IPS DF 4.7 (cell line): Measurements from ENCODE around the gene EML4.

ENCODE experiments used
- DNase-seq: peaks from one replicate; pipeline ENCODE4 v3.0.0-alpha.2; 2013; ENCODE audit warnings: low spot score; ENCODE audit errors: extremely low read depth

Gene EML4

DNA sequence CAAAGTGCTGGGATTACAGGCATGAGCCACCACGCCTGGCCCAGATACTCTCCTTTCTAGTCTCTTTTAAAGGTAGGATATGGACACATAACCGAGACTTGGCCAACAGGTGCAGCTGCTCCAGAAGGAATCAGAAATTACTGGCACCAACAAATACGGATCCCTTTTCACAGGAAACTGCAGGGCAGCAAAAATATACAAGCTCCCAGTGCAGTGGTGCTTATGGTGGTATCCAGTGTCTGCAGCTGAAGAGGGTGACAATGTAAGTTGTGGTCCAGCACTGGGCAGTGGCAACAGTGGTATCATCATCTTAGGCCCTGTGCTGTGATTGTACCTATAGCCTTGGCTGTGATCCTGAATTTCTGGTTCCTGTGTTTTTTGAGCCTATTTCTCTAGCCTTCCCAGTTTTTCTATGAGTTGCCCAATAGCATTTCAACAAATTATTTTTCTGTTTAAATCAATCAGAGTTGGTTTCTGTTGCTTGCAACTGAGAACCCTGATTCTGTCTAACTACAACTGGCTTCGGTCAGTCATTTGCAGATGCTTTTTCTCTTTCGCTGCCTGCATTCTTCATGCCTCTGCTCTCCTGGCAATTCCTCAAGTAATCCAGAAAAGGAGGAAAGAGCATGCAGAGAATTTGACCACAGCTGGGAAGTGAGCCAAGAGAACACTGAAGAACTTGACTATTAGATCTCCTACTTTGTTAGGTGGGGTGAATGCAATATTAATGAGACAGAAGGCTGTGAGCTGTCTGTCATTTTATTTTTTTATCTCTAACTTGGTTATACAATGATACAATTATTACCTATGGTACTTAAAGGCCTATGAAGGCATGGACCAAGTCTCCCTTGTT lies 30.8 kb upstream of the EML4 start:
- DNase-seq = no peak

DNA sequence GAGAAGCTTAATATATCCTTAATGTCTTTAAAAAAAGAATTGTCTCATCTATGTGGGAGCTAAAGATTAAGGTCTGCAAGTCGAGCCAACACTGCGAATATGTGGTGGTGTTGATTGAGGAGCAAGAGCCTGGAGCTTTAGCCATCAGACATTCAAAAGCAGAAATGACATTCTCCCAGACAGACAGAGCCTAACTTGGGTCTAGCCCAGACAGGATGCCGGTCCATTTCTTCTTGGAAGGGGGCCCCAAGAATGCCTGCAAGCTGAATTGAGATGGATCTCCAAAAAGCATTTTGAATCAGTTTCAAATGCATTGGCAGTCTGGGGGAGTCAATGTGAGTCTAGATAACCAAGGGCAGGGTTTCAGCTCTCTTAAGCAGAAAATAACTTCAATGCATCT lies 30.1 kb upstream of the EML4 start:
- no peak for DNase-seq

DNA sequence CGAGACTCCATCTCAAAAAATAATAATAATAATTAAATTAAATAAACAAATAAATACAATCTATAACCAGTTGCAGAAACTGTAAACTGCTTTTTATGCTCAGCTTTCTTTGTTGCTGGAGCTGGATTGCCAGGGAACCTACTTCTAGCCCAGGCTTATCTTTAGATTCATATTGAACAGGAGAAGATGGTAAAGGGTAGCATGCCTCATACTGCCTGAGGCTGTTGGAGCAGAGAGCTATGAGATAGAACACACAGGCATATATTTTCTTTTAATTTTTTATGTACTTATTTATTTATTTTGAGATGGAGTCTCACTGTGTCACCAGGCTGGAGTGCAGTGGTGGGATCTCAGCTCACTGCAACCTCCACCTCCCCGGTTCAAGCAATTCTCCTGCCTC lies 28.7 kb upstream of the EML4 start:
- no peak for DNase-seq

DNA sequence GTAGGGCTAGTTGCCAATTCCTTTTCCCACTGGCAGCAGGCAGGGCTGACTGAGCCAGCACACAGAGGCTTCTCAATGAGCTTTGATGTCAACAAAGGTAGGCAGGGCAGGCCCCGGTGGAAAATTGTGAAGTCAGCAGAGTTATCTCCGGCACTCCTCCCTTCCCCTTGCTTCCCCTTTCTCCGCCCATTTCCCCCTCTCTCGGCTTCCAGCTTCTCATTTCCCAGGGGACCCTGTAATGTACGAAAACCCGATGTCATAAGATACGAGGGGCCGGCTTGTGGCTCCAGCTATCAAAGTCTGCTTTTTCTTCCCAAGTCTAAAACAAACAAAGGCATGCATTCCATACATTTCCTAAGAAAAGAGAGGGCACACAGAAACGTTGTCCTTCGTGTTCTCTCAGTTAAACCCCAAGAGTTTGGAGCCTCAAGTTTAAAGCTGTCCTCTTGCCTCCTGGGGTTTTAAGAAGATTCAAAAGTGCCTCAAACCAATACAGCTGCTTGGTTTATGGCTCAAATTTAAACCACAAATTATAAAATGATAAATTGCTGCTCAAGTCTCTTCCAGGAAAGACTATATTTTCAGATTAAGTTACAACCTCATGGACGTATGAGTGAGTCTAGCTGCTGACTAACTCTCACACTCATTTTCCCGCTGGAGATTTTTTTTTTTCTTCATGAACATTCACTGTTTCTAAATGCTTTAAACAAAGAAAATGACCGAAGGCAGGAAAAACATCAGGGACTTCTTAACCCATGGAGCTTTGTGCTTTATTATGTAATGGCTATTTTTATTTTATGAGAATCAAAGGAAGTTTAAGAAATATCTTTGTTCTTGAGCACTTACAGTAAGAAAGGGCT lies 27.2 kb upstream of the EML4 start:
- DNase-seq = no peak

DNA sequence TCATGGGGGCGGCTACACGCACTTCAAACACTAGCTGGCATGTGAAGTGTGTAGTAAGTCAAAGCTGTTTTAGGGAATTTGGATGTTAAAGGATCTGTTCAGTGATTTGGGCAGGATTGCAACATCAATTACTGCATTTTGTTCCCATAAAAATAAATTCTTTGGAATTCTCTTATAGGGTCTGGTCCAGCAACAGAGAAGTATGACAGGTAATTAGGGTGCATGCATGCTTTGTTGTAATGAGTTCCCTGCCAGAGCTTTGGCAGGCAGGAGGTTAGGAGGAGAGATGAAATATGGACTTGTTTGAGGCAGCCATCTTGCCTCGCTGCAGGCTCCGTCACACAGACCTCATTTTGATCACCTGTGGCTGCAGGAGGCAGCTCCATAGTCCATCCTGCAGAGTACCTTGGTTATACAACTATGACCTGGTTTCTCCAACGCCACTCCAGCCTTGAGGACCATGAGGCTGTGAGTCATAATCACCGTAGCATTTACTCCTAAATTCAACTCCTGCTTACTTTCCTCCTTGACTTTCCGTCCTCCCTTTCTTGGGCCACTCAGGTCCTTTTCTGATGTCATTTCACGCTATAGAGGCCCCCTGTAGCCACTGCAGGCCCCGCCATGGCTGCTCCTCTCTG lies 26.5 kb upstream of the EML4 start:
- DNase-seq = no peak

DNA sequence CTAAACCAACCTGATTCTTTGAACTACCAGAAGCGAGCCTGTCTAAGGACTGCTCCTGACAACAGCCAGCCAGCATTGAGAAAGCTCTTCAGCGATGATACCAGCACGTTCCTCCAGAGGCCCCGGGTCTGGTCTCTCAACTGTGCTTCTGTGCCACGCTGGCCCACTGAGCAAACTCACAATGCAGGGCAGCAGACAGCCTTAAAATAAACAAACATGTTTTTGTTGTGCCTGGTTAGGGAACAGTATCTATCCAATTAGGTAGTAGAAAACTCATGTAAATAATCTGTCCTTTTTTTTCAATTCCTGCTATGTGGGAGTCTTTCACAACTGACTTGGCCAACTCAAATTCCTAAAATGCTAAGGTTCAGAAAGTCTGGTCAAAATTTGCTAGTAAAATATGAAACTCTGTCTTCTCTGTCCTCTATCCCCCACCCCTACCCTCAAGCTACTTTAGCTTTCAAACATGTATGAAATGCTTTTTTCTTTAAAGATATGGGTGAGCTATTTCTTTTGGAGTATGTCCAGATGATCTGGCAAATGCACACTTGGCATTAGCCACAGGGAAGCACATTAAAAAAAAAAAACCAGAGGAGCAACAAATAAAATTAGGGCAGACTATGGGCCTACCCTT lies 21.4 kb upstream of the EML4 start:
- no peak for DNase-seq

DNA sequence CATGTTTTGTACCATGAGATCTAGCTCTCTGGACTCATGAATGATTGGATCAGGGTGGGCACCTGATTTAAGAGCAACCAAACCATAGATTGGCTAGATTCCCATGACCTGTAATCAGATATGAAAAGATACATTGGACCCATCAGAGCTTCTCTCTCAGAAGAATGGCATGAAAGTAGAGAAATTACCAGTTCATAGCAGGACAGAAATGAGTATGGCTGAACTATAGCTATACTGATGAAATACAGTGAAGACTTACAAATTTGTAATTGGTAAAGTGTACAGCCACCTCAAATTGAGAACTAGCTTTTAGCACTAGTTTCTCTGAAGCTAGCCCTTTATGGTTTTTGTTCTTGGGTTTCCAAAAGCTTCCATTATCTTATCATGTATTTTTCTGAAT lies 19.0 kb upstream of the EML4 start:
- no peak for DNase-seq

DNA sequence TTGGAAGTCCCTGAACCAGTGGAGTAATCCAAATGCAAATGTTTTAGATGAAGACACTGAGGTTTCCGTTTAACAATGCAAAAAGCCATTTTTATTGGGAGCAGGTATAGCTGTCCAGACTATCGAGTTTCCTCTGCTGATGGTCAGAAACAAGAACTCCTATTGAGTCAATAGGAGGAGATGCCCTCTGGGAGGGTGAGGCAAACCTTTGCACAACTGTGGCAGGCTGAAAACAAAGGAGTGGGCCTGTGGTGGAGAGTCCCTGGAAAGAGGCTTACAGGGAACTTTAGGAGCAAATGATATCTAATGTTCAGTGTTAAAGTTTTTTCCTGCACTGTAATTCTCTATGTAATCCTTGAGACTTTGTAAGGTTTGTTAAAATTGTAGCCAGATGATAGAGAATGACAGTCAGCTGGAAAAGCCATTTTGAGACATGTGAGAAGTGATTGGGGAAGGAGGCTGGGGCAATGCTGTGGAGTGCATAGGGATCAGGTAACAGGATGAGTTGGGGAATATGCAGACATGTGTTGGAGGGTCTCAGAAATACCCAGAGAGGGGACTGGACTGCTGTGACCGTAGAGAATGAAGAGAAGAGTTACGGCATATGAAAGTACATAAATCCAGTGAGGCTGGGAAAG lies 15.1 kb upstream of the EML4 start:
- no peak for DNase-seq

DNA sequence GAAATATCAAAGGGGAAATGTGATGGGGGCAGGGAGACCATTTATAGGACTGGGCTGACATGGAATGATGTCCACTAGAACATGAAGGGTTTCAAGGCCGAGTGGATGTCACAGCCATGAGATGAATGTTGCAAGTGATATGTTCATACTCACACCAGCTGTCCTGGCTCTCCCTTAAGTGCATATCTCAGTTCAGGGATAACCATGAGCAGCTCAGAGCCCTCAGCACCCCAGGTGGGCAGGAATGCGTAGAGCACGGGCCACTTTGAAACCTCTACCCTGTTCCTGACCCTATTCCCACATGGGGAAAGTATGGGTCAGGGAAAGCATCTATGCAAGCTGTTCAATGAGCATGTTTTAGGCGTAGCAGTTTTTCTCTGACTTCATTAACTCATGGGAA lies 12.4 kb upstream of the EML4 start:
- no peak for DNase-seq

DNA sequence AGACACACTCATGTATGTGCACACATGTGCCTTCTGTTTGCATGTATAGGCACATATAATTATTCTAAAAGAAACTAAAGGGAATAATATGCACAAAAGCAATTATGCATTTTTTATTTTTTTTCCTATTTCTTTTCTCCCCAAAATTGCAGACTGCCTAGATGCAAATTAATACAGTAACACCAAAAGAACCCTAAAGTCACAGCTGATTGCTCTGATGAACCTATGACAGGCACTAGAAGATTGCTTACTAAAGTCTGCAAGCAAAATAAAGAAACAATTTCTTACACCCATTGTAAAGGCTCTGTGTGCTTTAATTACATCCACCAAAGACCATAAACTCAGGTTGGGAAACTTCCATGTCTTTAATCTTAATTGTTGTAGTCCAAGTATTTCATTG lies 7.7 kb upstream of the EML4 start:
- no peak for DNase-seq

DNA sequence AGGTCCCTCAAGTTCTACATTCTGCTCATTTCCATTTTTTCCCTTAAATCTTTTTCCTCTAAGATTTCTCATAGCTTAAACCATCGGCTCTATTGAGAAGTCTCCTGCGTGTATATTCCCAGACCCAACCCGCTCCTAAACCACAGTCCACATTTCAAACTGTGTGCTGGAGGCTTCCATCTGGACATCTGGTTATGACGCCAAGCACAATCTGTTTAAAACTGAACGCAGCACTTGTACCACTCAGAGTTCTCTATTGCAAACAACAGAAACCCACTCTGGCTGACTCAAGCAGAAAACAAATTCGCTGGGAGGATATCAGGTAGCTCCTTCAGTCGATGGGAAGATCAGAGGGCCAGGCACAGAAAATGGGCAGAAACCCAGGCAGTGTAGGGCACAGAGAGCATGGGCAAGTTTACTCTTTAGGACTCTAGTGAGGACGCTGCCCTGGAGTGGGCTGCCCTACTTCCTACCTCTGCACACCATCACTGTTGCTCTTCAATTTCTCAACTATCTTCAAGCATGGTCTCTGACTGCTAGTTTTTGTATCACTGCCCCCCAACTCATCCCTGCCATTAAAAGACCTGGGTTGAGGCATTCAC lies 5.6 kb upstream of the EML4 start:
- DNase-seq = no peak

DNA sequence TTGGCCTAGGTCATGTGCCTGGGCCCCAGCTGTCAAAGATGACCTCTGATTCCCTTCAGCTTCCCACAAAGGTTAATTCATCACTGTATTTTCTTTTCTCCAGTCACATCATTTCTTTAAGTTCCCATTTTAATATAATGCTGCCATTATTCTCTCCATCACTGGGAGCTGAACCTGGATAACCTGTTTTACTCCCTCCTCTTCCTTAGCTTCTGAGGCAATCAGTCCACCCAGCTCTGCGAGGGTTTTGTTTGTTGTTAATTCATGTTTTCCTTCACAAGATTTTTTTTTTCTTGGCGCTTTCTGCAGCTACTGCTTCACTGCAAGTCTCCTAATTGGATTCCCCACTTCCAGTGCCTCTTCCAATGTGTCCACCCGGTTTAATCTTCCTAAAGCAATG lies 5.1 kb upstream of the EML4 start:
- no peak for DNase-seq

DNA sequence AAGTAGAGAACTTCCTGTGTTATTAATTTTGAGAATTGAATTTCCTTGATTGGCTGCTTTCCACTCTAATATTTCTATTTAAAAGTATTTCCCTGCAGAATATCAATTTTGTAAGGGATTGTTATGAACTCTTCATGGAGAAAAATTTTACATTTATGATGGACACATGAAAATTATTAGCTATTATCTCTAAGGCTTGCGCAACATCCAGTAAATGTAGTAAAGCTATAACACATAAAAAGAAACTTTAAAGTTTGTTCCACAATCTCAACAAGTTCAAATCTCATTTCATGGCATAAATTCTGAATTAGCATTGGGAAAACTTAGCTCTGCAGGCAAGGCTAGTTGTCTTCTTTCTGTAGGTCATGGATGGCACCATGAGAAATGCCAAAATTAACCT lies 4.2 kb upstream of the EML4 start:
- no peak for DNase-seq

DNA sequence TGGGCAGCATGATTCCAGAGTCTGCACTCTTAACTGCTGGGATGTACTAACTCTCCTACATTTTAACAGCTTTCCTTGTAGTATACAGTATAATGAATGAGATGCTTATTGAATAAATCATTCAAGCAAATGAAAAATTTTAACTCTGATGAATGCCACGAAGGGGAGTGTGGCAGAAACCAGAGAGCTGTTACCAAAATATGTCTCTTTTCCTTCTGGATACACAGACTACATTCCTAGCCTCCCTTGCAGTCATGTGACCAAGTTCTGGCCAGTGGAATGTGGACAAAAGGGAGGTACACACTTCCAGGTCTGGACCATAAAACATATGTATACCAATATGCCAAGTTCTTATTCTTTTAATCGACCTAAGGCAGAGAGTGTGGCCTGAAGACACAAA lies 1.7 kb upstream of the EML4 start:
- DNase-seq = no peak

DNA sequence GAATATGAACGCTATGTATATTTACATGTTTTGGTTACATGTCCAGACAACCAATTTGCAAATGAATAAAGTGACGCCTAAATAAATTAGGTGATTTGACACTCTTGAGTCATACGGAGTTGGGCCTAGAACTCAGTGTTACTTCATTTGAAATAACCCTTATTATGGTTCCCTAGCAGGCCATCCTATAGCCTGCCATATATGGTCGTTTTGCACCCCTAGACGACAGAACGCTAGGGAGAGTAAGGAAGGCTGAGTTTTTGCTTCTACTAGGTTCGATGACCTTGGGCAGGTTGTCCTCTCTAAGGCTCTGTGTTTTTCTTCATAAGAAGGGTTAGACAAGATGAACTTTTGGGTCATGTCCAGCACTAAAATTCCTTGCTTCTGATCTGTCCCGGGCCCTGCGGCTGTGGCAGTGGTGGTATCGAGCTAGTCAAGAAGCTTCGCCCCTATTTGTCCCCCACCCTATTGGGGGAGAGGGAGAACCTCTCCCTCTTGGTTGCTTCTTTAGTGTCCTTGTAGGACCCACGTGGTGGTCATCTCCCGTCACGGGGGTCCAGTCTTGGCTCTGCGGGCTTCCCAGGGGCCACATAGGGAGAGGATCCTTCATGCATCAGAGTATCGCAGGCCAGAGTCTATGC lies 574 bp upstream of the EML4 start:
- DNase-seq = no peak

DNA sequence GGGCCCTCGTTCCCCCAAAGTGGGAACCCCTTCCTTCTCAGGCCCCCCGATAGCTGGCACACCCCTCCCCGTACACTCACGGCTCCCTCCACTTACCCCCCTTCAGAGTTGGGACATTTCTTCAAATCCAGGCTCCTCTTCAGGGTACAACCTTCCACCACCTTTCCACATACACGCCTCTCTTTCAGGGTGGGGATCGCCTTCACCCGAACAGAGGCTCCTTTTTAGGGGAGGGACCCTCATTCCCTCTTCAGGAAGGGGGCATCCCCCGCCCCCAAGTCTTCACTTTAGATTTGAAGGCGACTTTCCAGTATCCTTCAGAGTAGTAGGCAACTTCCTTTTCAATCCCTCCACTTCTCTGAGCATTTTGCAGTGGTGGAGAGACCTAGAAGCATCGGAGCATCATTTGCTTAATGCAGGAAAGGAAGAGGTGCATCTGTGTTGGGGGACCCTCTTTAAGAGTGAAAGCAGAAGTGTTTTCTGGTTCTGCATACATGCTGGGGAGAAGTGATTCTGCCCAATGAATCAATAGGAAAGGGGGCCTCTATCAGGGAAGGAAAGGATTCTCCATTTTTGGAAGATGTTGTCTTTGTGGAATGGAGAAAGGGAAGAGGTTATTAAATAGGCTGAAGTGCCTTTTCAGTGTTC lies 845 bp downstream of the EML4 start:
- no peak for DNase-seq

DNA sequence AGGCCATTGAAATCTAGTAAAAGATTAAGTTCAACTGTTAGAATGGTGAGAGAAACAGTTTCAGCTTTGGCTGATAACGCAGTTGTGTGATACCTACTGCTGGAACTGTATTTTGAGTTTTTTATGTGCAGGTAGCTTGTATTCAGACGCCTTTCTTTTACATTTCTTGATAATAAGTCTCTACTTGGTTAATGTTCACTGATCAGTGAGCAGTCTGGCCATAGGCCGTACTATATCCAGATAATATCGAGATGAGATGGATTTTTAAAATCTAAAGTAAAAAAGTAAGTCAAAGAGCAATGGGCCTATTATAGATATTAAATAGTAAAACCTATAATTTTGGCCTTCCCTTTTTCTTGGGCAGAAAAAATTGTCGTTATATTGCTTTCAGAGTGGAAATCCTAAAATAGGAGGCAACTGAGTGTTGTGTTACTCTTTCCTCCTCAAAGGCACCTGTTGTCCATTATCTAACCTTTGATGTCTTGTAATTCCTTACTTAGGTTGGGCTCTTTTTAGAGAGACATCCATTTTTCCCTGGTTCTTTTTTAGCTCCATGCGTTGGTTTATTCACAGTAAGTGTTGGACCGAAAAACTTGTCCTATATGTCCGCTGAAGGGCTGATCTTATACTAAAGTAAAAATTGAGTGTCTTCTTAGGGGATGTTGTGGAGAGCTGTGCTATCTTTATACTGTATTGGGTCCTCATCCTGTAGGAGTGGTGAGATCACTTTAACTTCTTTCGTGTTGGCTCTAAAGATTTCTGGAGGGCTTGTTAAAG lies 1.7 kb downstream of the EML4 start:
- DNase-seq = no peak

DNA sequence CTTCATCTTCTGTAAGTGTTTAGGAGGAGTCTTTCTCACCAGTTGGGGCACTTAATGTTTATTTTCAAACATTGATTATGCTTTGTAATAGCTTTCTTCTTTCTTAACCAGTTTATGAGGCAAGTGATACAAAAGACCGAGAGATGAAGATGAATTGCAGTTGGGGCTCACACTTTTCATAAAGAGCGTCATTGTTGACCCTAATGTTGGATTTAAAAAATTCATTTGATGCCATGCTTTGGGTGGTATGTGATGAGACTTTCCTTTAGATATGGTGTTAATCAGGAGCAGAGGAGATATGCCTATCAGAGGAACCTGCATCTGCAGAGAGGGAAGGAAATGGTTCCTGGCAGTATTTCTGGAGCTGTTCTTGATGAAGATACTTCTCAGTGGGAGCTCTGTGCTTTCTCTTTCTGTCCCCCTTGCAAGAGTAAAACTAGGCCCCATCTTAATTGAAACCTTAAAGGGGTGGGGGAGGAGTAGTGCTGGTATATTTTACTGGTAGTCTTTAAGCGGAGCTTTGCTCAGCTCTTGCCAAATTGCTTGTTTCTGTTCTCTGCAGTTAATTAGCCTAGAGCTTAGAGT lies 2.3 kb downstream of the EML4 start:
- no peak for DNase-seq

DNA sequence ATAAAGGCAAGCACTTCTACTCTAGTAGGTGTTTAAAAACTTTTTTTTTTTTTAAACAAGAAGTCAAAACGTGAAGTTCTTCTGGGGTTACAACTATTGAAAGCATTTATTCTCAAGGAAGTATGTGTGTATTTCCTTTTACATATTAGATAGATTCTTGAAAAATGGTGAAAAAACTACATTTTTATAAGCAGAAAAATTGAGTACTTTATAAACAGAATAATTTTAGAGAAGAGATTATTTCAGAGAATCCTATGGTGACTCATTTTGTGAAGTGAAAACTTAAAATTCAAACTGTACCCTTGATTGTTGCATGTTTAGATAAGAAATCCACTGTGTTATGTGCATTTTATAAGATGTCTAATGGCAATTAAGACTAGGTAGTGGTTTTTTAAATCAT lies 2.9 kb downstream of the EML4 start:
- no peak for DNase-seq
